ENCODE data around the gene INO80C.
A peak's percentile ranks its signal among the peaks of the same experiment; 100 is the strongest.
"Not testable (repeated sequence)": the region's sequence is repeated elsewhere in the genome, so short reads cannot be mapped to it uniquely, and the experiment has no call there.

INO80C gene

GRCh38 chr18:35487525-35487924, 10.2 kb downstream of the INO80C start:
- DNase-seq (ENCODE audit: low spot score) = not testable (repeated sequence)

- DNase-seq (ENCODE audit: low spot score) = no peak
These were observed 11.9 kb downstream of the INO80C start for GRCh38 chr18:35485852-35486251.

- no peak for DNase-seq (ENCODE audit: low spot score)
These were observed 13.7 kb downstream of the INO80C start for GRCh38 chr18:35484034-35484433.

GRCh38 chr18:35481960-35482366, 15.8 kb downstream of the INO80C start:
- no peak for DNase-seq (ENCODE audit: low spot score)

- DNase-seq (ENCODE audit: low spot score) = no peak
These were observed 17.7 kb downstream of the INO80C start for GRCh38 chr18:35479911-35480586.

- DNase-seq (ENCODE audit: low spot score) = peak; percentile 85
These were observed 19.0 kb downstream of the INO80C start for GRCh38 chr18:35478520-35479435.

- no peak for DNase-seq (ENCODE audit: low spot score)
These were observed 19.8 kb downstream of the INO80C start for GRCh38 chr18:35477974-35478373.

- DNase-seq (ENCODE audit: low spot score) = no peak
These were observed 20.3 kb downstream of the INO80C start for GRCh38 chr18:35477497-35477896.

- no peak for DNase-seq (ENCODE audit: low spot score)
These were observed 22.9 kb downstream of the INO80C start for GRCh38 chr18:35474884-35475283.

- no peak for DNase-seq (ENCODE audit: low spot score)
These were observed 24.2 kb downstream of the INO80C start for GRCh38 chr18:35473562-35473961.

GRCh38 chr18:35470435-35470834, 27.3 kb downstream of the INO80C start:
- DNase-seq (ENCODE audit: low spot score) = no peak

- no peak for DNase-seq (ENCODE audit: low spot score)
These were observed 28.0 kb downstream of the INO80C start for GRCh38 chr18:35469725-35470124.

- DNase-seq (ENCODE audit: low spot score) = no peak
These were observed 29.0 kb downstream of the INO80C start for GRCh38 chr18:35468711-35469110.

- DNase-seq (ENCODE audit: low spot score) = no peak
These were observed 30.1 kb downstream of the INO80C start for GRCh38 chr18:35467624-35468016.

GRCh38 chr18:35466815-35467623, 30.7 kb downstream of the INO80C start:
- no peak for DNase-seq (ENCODE audit: low spot score)

- DNase-seq (ENCODE audit: low spot score) = no peak
These were observed 31.4 kb downstream of the INO80C start for GRCh38 chr18:35466334-35466733.

GRCh38 chr18:35465329-35465728, 32.4 kb downstream of the INO80C start:
- no peak for DNase-seq (ENCODE audit: low spot score)

GRCh38 chr18:35464831-35465279, 32.9 kb downstream of the INO80C start:
- DNase-seq (ENCODE audit: low spot score) = no peak

- DNase-seq (ENCODE audit: low spot score) = no peak
These were observed 33.9 kb downstream of the INO80C start for GRCh38 chr18:35463827-35464226.

GRCh38 chr18:35463050-35463449, 34.7 kb downstream of the INO80C start:
- no peak for DNase-seq (ENCODE audit: low spot score)

GRCh38 chr18:35460736-35461161, 37.0 kb downstream of the INO80C start:
- DNase-seq (ENCODE audit: low spot score) = no peak

- no peak for DNase-seq (ENCODE audit: low spot score)
These were observed 37.8 kb downstream of the INO80C start for GRCh38 chr18:35459997-35460396.

Data from AG08395 (cell line).